GM12878 (cell line): ENCODE measurements around the gene RAD54L2. TPM values are rescaled to one million over a fixed set of nuclear protein-coding genes. Genes with fewer than 3 reads are reported as not detected.
A peak's percentile ranks its signal among the peaks of the same experiment; 100 is the strongest.

Experiments used
- CEBPB ChIP-seq, 2 experiments: fragments of 150-350 bp in 1 of 2; IDR thresholded peaks; 2 replicates each; pipeline ENCODE4 v1.6.1; 2012 to 2014; ENCODE audit warnings: low read depth in 2 of 2, low read length in 2 of 2, borderline replicate concordance in 1 of 2, inconsistent platforms in 1 of 2
- E2F8 ChIP-seq: fragments of 450-650 bp; IDR thresholded peaks from 2 replicates; pipeline ENCODE4 v1.6.1; 2018; ENCODE audit warnings: mild to moderate bottlenecking, low read depth, moderate library complexity; ENCODE audit not compliant: partially characterized antibody
- ELK1 ChIP-seq: IDR thresholded peaks from 2 replicates; pipeline ENCODE4 v1.6.1; 2012; ENCODE audit warnings: low read depth, low read length, improper control_type of control experiment
- PML ChIP-seq: IDR thresholded peaks from 2 replicates; pipeline ENCODE4 v1.6.1; 2012; ENCODE audit warnings: low read length, inconsistent platforms
- RAD21 ChIP-seq: IDR thresholded peaks from 2 replicates; pipeline ENCODE4 v1.6.1; 2011; ENCODE audit warnings: mild to moderate bottlenecking, low read depth, low read length, moderate library complexity; ENCODE audit not compliant: insufficient read depth
- RBBP5 ChIP-seq: fragments of 200-600 bp; sonication (generic); conservative IDR thresholded peaks from 2 replicates; pipeline ENCODE4 v1.6.1; 2016
- RUNX3 ChIP-seq: IDR thresholded peaks from 2 replicates; pipeline ENCODE4 v1.6.1; 2012; ENCODE audit warnings: low read length, inconsistent platforms
- SIN3A ChIP-seq: IDR thresholded peaks from 2 replicates; pipeline ENCODE4 v1.6.1; 2012; ENCODE audit warnings: low read depth, low read length, improper control_type of control experiment
- ZBED1 ChIP-seq: IDR thresholded peaks from 2 replicates; pipeline ENCODE4 v1.6.1; 2016; ENCODE audit warnings: borderline replicate concordance
- polyA plus RNA-seq, 11 experiments: library from polyadenylated mRNA; depleted of rRNA in 4 of 11; unstranded in 6 of 11; stranded (reverse) in 5 of 11; fragments of >200 nt; fragmentation: Nextera tagmentation in 4 of 11; fragmentation: Illumina TruSeq in 1 of 11; extraction: Ambion mirVana in 4 of 11; extraction: Trizol in 1 of 11; gene quantifications; 1 replicate in 1 of 11; 2 replicates in 10 of 11; pipeline versions ENCODE4 v1.2.1 to v1.2.3, GENCODE V29; 2011 to 2016; ENCODE audit warnings: inconsistent platforms in 2 of 11, missing spikeins in 2 of 11, low read depth in 1 of 11
- total RNA-seq, 4 experiments: library from RNA; depleted of rRNA in 3 of 4; stranded (reverse); fragments of >200 nt in 3 of 4; fragmentation: Illumina TruSeq in 1 of 4; extraction: Trizol in 1 of 4; gene quantifications; 2 replicates each; pipeline versions ENCODE4 v1.2.1 to v1.2.3, GENCODE V29; 2013 to 2021
- TF ChIP-seq, protein P1 (sequence below): fragments of 150-350 bp; IDR thresholded peaks from 2 replicates; pipeline ENCODE4 v1.6.1; 2016; ENCODE audit warnings: low read depth, low read length
- TF ChIP-seq, protein P2 (sequence below): IDR thresholded peaks from 2 replicates; pipeline ENCODE4 v1.6.1; 2011; ENCODE audit warnings: low read depth, low read length, improper control_type of control experiment, borderline replicate concordance
- TF ChIP-seq, protein P3 (sequence below): fragments of 450-650 bp; IDR thresholded peaks from 2 replicates; pipeline ENCODE4 v1.6.1; 2017; ENCODE audit warnings: mild to moderate bottlenecking, low read depth, inconsistent platforms; ENCODE audit not compliant: poor library complexity, severe bottlenecking
- TF ChIP-seq, protein P4 (sequence below): fragments of 450-650 bp; IDR thresholded peaks from 2 replicates; pipeline ENCODE4 v1.6.1; 2017; ENCODE audit warnings: antibody characterized with exemption, mild to moderate bottlenecking, moderate library complexity

The RAD54L2 gene
- total and polyA plus RNA-seq, 10 of the 15 experiments (the other 5 are each of a cell fraction or from before 2014, with no cell fraction given), result 2.2 to 23.8 (median 11.1) TPM

DNA sequence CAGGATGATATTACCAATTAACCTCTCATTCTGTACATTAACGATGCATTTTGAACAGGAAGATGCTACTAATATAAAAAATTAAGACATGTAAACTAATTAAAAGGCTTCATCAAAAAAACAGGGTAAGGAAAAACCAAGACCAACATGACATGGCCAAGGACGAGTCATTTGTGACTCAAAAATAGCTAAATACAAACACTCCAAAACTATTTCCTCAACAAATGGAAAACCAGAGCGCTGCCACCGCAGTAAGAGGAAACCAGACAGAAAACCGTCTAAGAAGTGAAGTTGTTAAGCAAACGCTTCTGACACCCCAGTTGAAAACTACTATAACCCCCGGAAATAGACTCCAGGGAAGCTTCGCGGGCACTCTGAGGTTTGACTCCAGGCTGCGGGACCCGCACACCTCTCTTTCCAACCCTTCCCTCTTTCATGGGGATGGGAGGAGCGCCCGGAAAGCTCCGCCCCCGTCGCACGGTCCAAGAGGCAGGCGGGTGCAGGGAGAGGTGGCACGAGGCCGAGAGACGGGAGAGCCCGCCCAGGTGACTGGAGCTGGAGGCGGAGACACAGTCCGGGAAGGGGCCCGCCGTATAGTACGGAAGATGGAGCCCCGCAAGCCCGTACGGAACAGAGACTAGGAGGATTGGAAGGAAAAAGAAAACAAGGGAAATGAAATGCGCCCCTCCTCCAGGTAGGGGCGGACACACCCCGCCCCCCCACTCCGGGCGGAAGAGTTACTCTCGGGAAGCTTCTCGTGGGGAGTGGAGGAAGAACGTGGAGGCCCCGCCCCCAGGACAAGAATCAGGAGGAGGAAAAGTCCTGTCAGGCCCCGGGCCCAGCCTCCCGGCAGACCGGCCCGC lies 39.4 kb upstream of the RAD54L2 start (continued):
- TF ChIP-seq, protein P1, sequence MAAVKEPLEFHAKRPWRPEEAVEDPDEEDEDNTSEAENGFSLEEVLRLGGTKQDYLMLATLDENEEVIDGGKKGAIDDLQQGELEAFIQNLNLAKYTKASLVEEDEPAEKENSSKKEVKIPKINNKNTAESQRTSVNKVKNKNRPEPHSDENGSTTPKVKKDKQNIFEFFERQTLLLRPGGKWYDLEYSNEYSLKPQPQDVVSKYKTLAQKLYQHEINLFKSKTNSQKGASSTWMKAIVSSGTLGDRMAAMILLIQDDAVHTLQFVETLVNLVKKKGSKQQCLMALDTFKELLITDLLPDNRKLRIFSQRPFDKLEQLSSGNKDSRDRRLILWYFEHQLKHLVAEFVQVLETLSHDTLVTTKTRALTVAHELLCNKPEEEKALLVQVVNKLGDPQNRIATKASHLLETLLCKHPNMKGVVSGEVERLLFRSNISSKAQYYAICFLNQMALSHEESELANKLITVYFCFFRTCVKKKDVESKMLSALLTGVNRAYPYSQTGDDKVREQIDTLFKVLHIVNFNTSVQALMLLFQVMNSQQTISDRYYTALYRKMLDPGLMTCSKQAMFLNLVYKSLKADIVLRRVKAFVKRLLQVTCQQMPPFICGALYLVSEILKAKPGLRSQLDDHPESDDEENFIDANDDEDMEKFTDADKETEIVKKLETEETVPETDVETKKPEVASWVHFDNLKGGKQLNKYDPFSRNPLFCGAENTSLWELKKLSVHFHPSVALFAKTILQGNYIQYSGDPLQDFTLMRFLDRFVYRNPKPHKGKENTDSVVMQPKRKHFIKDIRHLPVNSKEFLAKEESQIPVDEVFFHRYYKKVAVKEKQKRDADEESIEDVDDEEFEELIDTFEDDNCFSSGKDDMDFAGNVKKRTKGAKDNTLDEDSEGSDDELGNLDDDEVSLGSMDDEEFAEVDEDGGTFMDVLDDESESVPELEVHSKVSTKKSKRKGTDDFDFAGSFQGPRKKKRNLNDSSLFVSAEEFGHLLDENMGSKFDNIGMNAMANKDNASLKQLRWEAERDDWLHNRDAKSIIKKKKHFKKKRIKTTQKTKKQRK, result no peak
- TF ChIP-seq, protein P2, sequence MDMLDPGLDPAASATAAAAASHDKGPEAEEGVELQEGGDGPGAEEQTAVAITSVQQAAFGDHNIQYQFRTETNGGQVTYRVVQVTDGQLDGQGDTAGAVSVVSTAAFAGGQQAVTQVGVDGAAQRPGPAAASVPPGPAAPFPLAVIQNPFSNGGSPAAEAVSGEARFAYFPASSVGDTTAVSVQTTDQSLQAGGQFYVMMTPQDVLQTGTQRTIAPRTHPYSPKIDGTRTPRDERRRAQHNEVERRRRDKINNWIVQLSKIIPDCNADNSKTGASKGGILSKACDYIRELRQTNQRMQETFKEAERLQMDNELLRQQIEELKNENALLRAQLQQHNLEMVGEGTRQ, result no peak; the same call in 1 of the 2 replicates
- TF ChIP-seq, protein P3, sequence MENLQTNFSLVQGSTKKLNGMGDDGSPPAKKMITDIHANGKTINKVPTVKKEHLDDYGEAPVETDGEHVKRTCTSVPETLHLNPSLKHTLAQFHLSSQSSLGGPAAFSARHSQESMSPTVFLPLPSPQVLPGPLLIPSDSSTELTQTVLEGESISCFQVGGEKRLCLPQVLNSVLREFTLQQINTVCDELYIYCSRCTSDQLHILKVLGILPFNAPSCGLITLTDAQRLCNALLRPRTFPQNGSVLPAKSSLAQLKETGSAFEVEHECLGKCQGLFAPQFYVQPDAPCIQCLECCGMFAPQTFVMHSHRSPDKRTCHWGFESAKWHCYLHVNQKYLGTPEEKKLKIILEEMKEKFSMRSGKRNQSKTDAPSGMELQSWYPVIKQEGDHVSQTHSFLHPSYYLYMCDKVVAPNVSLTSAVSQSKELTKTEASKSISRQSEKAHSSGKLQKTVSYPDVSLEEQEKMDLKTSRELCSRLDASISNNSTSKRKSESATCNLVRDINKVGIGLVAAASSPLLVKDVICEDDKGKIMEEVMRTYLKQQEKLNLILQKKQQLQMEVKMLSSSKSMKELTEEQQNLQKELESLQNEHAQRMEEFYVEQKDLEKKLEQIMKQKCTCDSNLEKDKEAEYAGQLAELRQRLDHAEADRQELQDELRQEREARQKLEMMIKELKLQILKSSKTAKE, result peak; percentile 44
- TF ChIP-seq ELK1 (peak; percentile 8; the same call in 1 of the 2 replicates), CEBPB (IDR thresholded peaks at IDR 0.05; ENCODE audit: borderline replicate concordance in 1 of 2, low read depth in 2 of 2, low read length in 2 of 2) (no peak), RAD21 (no peak), ZBED1 (no peak), RUNX3 (no peak), PML (peak; percentile 17; the same call in 1 of the 2 replicates), E2F8 (no peak), RBBP5 (no peak), SIN3A (no peak)
- TF ChIP-seq, protein P4, sequence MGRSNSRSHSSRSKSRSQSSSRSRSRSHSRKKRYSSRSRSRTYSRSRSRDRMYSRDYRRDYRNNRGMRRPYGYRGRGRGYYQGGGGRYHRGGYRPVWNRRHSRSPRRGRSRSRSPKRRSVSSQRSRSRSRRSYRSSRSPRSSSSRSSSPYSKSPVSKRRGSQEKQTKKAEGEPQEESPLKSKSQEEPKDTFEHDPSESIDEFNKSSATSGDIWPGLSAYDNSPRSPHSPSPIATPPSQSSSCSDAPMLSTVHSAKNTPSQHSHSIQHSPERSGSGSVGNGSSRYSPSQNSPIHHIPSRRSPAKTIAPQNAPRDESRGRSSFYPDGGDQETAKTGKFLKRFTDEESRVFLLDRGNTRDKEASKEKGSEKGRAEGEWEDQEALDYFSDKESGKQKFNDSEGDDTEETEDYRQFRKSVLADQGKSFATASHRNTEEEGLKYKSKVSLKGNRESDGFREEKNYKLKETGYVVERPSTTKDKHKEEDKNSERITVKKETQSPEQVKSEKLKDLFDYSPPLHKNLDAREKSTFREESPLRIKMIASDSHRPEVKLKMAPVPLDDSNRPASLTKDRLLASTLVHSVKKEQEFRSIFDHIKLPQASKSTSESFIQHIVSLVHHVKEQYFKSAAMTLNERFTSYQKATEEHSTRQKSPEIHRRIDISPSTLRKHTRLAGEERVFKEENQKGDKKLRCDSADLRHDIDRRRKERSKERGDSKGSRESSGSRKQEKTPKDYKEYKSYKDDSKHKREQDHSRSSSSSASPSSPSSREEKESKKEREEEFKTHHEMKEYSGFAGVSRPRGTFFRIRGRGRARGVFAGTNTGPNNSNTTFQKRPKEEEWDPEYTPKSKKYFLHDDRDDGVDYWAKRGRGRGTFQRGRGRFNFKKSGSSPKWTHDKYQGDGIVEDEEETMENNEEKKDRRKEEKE, result no peak
